Body of pancreas (tissue), 4 donors: ENCODE measurements around the gene KRT1.

Experiments used
- CTCF ChIP-seq, 7 experiments: fragments of 450-650 bp in 4 of 7; fragments of 200-600 bp in 3 of 7; sonication (generic) in 3 of 7; IDR thresholded peaks; one replicate each; pipeline ENCODE4 v1.5.1; 2016 to 2019; ENCODE audit warnings: antibody characterized with exemption in 7 of 7
- POLR2A ChIP-seq, 3 donors: fragments of 450-650 bp; IDR thresholded peaks; one replicate each; pipeline ENCODE4 v1.6.1; 2016; ENCODE audit warnings: antibody characterized with exemption in 3 of 3, mild to moderate bottlenecking in 2 of 3

- no peak for TF ChIP-seq CTCF (IDR thresholded peaks at IDR 0.05)
- TF ChIP-seq POLR2A (IDR thresholded peaks at IDR 0.05), result no peak
These were observed 40.2 kb upstream of the KRT1 start for GRCh38 chr12:52720365-52720886.
